Breast epithelium (tissue), 4 donors: ENCODE data around the gene CNGA2. TPM values are rescaled to one million over a fixed set of nuclear protein-coding genes. Genes with fewer than 3 reads are reported as not detected.

Experiments
- DNase-seq, 2 donors: peaks; one replicate each; pipeline ENCODE4 v3.0.0-alpha.2; 2019; ENCODE audit warnings: low spot score in 2 of 2
- H3K27ac ChIP-seq, 2 donors: fragments of 200-600 bp; sonication (generic) in 1 of 2; one replicate each; pipeline ENCODE4 v1.5.1; 2016 to 2019; ENCODE audit warnings: mild to moderate bottlenecking in 1 of 2
- H3K27me3 ChIP-seq, 2 donors: fragments of 200-600 bp; sonication (generic) in 1 of 2; one replicate each; pipeline versions ENCODE4 v1.5.1 to v1.6.0; 2017 to 2019; ENCODE audit warnings: control low read depth in 1 of 2, mild to moderate bottlenecking in 1 of 2
- H3K36me3 ChIP-seq: fragments of 200-600 bp; one replicate; pipeline ENCODE4 v1.5.1; 2019
- H3K4me1 ChIP-seq, 2 donors: fragments of 200-600 bp; sonication (generic); one replicate each; pipeline ENCODE4 v1.5.1; 2016 to 2019; ENCODE audit warnings: control low read depth in 1 of 2
- H3K4me3 ChIP-seq, 3 donors: fragments of 200-600 bp; sonication (generic); 1 replicate in 2 of 3; 2 replicates in 1 of 3; pipeline ENCODE4 v1.5.1; 2016 to 2019; ENCODE audit warnings: mild to moderate bottlenecking in 3 of 3, moderate library complexity in 2 of 3
- H3K9me3 ChIP-seq, 2 donors: fragments of 200-600 bp; sonication (generic) in 1 of 2; one replicate each; pipeline ENCODE4 v1.5.1; 2016 to 2019; ENCODE audit warnings: control low read depth in 1 of 2
- CTCF ChIP-seq, 3 donors: fragments of 450-650 bp; IDR thresholded peaks; one replicate each; pipeline ENCODE4 v1.5.1; 2016 to 2017; ENCODE audit warnings: antibody characterized with exemption in 3 of 3, mild to moderate bottlenecking in 3 of 3, moderate library complexity in 3 of 3
- POLR2A ChIP-seq: fragments of 450-650 bp; IDR thresholded peaks from one replicate; pipeline ENCODE4 v1.6.1; 2016; ENCODE audit warnings: antibody characterized with exemption, mild to moderate bottlenecking, moderate library complexity
- POLR2AphosphoS5 ChIP-seq, 3 donors: sonication (generic); formaldehyde crosslinking; IDR thresholded peaks; one replicate each; pipeline ENCODE4 v1.6.1; 2017; ENCODE audit warnings: antibody characterized with exemption in 3 of 3
- intact Hi-C: fragments of 100-400 bp; cut with DNase I; formaldehyde crosslinking; loops from one replicate; pipeline ENCODE4 v1.15.1; 2023; ENCODE audit warnings: low total_unique reads
- total RNA-seq, 3 donors: library from RNA; depleted of rRNA; stranded (reverse); fragments of >200 nt; gene quantifications; one replicate each; pipeline ENCODE4 v1.1.0, GENCODE V29; 2016

Gene CNGA2
- total RNA-seq, 3 donors from 2014 or later: not detected

GRCh38 chrX:151702741-151703340 lies 31.7 kb upstream of the CNGA2 start:
- intact Hi-C loops: no loop called here
- no peaks in the 10 kb centered on the region for H3K36me3 ChIP-seq
- no peaks in the 10 kb centered on the region for H3K4me1 ChIP-seq
- no peak overlapping the region for H3K27ac ChIP-seq
- H3K9me3 ChIP-seq: no peaks in the 10 kb centered on the region
- H3K4me3 ChIP-seq: no peak overlapping the region
- DNase-seq: no peak
- TF ChIP-seq POLR2AphosphoS5 (IDR thresholded peaks at IDR 0.05) (no peak), POLR2A (no peak), CTCF (IDR thresholded peaks at IDR 0.05) (no peak)
- H3K27me3 ChIP-seq: peaks cover 0 to 36% of the 10 kb centered on the region in 2 donors

GRCh38 chrX:151703487-151703886 lies 31.1 kb upstream of the CNGA2 start:
- Histone ChIP-seq H3K36me3 (no peaks in the 10 kb centered on the region), H3K9me3 (no peaks in the 10 kb centered on the region), H3K27me3 (peaks cover 0 to 38% of the 10 kb centered on the region in 2 donors), H3K4me1 (no peaks in the 10 kb centered on the region), H3K4me3 (no peak overlapping the region), H3K27ac (no peak overlapping the region)
- TF ChIP-seq POLR2AphosphoS5 (IDR thresholded peaks at IDR 0.05): no peak
- TF ChIP-seq POLR2A: no peak
- TF ChIP-seq CTCF (IDR thresholded peaks at IDR 0.05): no peak
- DNase-seq: peak in 1 of 2 donors; percentile 27
- intact Hi-C loops: no loop called here

GRCh38 chrX:151704041-151704663 lies 30.4 kb upstream of the CNGA2 start:
- H3K27ac ChIP-seq: peak overlapping the region in 1 of 2 donors; percentile 19
- intact Hi-C loops: no loop called here
- no peaks in the 10 kb centered on the region for H3K4me1 ChIP-seq
- DNase-seq: no peak
- TF ChIP-seq POLR2AphosphoS5 (IDR thresholded peaks at IDR 0.05) (no peak), POLR2A (no peak), CTCF (IDR thresholded peaks at IDR 0.05) (no peak)
- no peaks in the 10 kb centered on the region for H3K36me3 ChIP-seq
- H3K9me3 ChIP-seq: no peaks in the 10 kb centered on the region
- H3K27me3 ChIP-seq: peaks cover 0 to 38% of the 10 kb centered on the region in 2 donors
- H3K4me3 ChIP-seq: peak overlapping the region in 2 of 3 donors; percentile 21 to 46

GRCh38 chrX:151708821-151709220 lies 25.7 kb upstream of the CNGA2 start:
- no peaks in the 10 kb centered on the region for H3K4me1 ChIP-seq
- H3K36me3 ChIP-seq: no peaks in the 10 kb centered on the region
- TF ChIP-seq POLR2AphosphoS5 (IDR thresholded peaks at IDR 0.05) (no peak), POLR2A (no peak), CTCF (IDR thresholded peaks at IDR 0.05) (no peak)

GRCh38 chrX:151710457-151710856 lies 24.1 kb upstream of the CNGA2 start:
- peaks cover 0 to 38% of the 10 kb centered on the region in 2 donors for H3K27me3 ChIP-seq
- no peak for TF ChIP-seq POLR2AphosphoS5 (IDR thresholded peaks at IDR 0.05)
- TF ChIP-seq POLR2A: no peak
- TF ChIP-seq CTCF (IDR thresholded peaks at IDR 0.05): no peak
- H3K4me1 ChIP-seq: no peaks in the 10 kb centered on the region
- no peak overlapping the region for H3K27ac ChIP-seq
- H3K36me3 ChIP-seq: no peaks in the 10 kb centered on the region
- H3K4me3 ChIP-seq: no peak overlapping the region
- intact Hi-C loops: no loop called here
- no peak for DNase-seq
- no peaks in the 10 kb centered on the region for H3K9me3 ChIP-seq

More at GRCh38 chrX:151708821-151709220, 25.7 kb upstream of the CNGA2 start:
- H3K4me3 ChIP-seq: no peak overlapping the region
- no peak overlapping the region for H3K27ac ChIP-seq
- intact Hi-C loops: no loop called here
- no peak for DNase-seq
- peaks cover 0 to 39% of the 10 kb centered on the region in 2 donors for H3K27me3 ChIP-seq
- H3K9me3 ChIP-seq: no peaks in the 10 kb centered on the region
